ENCODE results near the gene ZNF397.
"Not testable (repeated sequence)": the region's sequence is repeated elsewhere in the genome, so short reads cannot be mapped to it uniquely, and the experiment has no call there.

The ZNF397 gene

DNA sequence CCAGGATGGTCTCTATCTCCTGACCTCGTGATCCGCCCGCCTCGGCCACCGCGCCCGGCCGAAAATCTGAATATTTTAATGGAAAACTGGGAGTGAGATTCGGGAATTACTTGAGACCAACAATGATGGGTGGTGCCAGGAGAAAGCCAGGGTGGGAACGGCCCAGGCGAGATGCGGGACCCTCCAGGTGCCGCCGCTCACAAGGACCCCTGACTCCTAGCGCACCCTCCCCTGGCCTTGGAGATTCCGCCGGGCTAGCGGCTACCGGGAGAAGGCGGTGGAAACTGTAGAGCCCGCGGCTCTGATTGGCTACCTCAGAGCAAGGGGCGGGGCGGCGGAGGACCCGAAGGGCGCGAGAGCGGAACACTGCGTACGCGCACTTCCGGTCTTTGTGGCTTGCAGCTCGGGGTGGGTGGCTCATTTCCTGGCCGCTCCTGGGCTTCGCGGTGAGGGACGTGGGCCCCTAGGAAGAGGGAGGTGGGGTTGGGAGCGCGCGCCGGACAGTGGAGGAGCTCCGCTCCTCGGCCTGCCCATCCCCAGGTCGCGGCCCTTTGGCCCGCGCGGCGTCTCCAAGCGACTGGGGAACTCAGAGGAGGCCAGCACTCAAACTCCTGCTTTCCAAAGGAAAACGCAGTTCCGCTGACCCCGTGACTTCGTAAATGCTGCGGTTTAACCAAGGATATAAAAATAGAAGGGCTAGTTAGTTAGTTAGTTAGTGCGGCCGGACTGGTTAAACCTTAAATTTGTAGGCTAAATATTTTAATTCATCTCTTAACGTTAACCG, at the start of gene ZNF397:
Gene ZNF397, plus strand, starts transcription at position 371 of the 784 bp plus-strand sequence. CDS start 1,437 bp downstream, outside the sequence.
- DNase-seq, result peak; percentile 49

DNA sequence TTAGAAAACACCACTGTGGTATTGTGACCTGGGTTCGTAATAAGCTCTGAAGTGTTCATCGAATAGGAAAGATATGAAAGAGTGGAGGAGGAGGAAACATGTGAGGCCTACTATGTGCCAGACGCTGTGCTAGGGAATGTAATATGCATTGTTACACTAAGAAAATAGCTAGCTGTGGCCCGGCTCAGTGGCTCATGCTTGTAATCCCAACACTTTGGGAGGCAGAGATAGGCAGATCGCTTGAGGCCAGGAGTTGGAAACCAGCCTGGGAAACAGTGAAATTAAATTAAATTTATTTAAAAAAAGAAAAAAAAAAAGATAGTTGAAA, 49.2 kb upstream of the ZNF397 start:
- DNase-seq, result no peak

DNA sequence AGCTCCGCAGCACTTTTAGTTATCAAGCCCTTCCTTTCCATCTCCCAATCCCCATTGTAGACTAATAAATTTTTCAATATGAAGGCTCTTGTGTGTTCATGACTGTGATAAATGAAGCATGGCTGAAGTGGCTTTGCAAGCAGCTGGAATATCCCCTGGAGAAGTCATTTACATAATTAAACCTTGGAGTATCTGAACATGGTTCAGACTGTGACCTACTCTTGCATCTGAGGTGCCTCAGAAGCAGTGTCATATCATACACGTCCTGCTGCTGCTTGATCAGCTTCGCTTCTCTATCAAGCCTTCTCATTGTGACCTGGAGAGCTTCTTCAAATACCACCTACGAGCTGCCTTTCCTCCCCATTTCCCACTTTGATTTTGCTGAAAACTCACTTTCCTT, 48.4 kb upstream of the ZNF397 start:
- DNase-seq, result peak; percentile 89

DNA sequence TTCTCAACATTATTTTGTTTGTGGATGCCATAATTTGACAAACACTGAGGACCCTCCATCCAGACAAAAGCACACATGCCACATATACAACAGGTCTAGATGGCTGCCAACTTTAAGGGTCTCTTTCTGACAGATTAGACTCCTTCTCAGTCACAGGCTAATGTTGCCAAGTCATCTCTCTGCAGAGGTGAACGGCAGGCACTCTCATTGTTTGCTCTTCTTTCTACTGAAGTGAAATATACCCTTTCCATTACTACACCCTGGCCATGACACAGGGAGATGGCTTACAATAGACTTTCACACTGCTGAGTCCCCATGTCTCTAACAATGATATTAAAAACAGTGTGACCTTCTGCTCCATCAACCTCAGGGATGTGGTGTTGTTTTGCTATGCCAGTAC, 47.5 kb upstream of the ZNF397 start:
- DNase-seq, result peak; percentile 58

DNA sequence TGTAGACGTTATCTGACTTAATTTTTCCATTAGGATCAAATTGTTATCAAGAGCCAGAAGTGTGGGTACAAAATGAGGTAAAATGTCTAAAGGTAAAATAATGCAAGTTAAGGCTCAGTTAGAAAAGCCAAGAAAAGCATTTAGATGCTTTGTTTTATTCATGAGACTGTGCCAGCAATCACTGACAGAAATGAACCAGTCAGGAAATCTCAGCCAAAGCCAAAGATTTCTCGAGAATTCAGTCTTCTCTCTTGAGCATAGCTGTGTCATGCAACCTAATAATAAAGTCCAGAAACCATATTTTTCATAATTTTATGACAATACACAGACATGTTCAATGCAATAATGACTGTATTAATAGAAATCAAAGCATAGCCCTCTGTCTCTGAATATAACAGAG, 43.5 kb upstream of the ZNF397 start:
- DNase-seq, result no peak

DNA sequence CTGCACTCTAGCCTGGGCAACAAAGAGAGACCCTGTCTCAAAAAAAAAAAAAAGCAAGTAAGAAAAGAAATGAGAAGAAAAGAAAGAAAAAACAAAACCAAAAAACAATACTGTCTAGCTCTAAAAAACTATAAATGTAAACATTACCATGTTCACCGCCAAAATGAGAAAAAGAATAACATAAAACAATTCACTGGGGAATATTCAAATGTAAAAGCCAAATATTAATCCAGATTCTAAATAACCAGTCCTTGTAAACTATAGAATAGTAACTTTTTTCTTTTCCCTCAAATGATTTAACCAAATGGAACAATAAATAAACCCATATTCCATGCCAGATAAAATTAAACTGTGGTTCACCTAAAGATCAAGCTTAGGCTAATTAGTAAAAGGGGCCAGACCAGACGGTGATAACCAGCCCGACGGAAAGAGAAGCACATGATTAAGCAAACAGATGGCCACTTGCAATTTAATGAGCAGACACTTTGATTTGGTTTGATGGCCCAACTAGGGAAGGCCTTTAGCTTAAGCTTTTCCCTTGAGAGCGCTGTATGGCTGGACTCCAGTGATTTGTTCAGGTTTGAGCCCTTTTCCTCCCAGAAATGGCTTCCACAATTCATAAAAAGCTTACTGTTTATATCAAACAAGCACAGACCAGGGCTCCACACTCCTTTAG, 39.4 kb upstream of the ZNF397 start:
- DNase-seq, result no peak

DNA sequence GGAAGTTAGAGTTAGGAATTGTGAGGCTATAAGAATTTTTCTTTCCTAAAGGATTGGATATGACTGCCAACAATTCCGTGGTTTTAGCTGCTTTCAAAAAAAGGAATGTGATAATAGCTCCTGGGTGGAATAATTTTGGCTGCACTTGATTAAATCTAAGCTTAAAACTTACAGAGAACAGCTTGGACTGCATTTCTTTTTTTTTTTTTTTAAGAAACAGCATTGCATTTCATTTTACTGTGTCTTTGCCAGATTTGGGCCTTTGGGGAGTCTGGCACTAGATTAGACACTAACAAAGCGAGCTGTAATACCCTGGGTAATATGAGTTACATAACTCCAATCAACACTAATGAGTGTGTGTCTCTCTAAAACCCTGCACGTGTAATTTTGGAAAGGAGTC, 37.8 kb upstream of the ZNF397 start:
- DNase-seq, result no peak

DNA sequence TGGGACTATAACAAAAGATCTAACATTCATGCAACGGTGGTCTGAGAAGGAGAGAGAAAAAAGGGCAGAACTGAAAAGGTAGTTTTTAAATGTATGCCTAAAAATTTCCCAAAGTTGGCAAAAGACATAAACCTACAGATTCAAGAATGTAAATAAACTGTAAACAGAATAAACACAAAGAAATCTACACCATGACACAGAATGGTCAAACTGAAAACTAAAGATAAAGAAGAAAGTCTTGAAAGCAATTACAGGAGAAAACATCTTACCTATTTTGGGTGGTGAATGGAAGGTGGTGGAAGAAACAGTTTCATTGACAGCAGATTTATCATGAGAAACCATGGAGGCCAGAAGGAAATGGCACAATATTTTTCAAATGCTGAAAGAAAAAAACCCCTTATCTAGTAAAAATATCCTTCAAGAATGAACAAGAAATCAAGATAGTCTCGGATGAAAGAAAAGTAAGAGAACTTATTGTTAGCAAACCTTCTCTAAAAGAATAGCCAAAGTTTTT, 35.6 kb upstream of the ZNF397 start:
- no peak for DNase-seq

DNA sequence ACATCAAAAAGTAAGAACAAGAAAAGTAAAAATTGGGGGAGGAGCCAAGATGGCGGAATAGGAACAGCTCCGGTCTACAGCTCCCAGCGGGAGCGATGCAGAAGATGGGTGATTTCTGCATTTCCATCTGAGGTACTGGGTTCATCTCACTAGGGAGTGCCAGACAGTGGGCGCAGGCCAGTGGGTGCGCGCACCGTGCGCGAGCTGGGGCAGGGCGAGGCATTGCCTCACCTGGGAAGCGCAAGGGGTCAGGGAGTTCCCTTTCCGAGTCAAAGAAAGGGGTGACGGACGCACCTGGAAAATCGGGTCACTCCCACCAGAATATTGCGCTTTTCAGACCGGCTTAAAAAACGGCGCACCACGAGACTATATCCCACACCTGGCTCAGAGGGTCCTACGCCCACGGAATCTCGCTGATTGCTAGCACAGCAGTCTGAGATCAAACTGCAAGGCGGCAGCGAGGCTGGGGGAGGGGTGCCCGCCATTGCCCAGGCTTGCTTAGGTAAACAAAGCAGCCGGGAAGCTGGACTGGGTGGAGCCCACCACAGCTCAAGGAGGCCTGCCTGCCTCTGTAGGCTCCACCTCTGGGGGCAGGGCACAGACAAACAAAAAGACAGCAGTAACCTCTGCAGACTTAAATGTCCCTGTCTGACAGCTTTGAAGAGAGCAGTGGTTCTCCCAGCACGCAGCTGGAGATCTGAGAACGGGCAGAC, 34.9 kb upstream of the ZNF397 start:
- not testable (repeated sequence) for DNase-seq

DNA sequence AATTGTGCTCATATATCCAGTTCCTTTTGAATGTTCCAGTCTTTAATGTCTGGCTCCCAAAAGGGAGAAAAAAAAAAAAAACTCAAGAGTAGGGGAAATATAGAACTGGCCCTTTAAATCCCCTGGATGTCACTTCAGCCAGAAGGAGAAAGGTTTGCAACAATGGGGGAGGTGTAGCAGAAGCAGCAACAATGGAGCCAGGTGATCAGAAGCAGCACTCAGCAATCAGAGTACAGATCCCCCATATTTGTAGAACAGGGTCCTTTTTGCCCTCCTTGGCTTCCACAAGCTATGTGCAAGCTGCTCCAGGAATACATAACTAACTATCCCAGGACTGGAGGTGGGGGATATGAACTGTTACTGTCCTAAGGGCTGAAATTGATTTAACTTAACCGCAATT, 25.8 kb upstream of the ZNF397 start:
- no peak for DNase-seq

DNA sequence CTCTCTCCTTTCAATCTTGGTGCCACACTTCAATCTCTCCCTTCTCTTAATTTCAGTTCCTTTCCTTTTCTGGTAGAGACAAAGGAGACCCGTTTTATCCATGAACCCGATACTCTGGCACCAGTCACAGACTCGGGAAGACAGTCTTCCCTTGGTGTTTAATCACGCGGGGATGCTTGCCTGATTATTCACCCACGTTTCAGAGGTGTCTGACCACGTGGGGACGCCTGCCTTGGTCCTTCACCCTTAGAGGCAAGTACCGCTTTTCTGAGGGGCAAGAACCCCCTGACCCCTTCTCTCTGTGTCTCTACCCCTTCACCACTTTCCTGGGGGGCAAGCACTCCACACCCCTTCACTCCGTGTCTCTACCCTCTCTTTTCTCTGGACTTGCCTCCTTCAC, 24.2 kb upstream of the ZNF397 start:
- DNase-seq, result not testable (repeated sequence)

DNA sequence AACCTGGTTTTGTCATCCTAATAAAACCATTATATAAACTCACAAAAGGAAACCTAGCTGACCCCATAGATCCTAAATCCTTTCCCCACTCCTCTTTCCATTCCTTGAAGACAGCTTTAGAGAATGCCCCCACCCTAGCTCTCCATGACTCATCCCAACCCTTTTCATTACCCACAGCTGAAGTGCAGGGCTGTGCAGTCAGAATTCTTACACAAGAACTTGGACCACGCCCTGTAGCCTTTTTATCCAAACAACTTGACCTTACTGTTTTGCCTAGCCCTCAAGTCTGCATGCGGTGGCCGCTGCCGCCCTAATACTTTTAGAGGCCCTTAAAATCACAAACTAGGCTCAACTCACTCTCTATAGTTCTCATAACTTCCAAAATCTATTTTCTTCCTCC, 21.5 kb upstream of the ZNF397 start:
- not testable (repeated sequence) for DNase-seq

DNA sequence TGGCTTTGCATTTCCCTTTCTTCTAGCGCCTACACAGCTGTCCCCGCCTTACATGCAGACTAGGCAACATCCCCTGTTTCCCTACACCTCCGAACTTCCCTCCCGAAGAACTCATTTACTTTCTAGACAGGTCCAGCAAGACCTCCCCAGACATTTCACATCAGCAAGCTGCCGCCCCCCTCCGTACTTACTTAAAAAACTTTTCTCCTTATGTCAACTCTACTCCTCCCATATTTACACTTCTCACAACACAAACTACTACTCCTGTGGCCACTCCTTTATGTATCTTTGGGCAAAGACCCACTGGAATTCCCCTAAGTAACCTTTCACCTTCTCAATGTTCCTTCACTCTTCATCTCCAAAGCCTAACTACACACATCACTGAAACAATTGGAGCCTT, 20.4 kb upstream of the ZNF397 start:
- no peak for DNase-seq

DNA sequence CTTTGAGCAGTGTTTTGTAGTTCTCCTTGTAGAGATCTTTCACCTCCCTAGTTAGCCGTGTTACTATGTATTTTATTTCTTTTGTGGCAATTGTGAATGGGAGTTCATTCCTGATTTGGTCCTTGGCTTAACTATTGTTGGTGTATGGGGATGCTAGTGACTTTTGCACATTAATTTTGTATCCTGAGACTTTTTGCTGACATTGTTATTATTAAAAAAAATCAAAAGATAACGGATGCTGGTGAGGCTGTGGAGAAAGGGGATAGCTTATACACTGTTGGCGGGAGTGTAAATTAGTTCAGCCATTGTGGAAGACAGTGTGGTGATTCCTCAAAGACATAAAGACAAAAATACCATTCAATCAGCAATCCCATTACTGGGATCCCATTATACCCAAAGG, 17.0 kb upstream of the ZNF397 start:
- DNase-seq, result no peak

DNA sequence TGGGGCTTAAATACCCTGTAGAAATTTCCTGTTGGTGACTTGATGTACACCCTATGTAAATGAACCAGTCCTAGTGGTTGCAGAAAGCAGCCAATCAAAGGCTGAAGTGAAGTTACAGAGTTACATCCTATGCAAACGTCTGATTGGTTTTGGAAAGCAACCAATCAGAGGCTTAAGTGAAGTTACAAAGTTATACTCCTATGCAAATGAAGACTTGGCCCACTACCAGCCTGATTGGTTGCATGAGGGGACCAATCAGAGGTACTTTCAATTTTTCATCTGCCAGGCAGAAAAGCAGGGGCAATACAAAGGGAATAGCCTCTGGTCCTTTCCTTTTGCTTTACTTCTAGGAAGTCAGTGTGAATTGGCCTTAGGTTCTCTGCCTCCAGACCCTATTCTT, 13.6 kb upstream of the ZNF397 start:
- no peak for DNase-seq

DNA sequence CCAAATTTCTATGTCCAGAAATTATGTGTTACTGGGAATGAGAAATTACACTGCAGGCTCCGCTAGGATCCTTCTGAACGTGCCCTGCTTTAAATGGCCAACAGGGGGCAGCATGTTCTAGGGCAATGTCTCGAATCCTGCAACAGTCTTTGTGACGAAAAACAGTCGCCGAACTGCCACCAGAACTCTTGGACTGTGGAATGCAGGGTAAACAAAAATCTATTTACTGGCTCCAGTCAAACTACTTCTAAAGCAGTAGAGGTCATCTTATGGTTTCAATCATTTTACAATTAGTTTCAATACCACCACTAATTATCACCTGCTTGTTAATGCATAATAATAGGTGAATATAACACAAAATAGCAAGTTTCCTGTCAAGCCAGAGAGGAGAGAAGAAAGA, 9.8 kb upstream of the ZNF397 start:
- DNase-seq, result peak; percentile 41

DNA sequence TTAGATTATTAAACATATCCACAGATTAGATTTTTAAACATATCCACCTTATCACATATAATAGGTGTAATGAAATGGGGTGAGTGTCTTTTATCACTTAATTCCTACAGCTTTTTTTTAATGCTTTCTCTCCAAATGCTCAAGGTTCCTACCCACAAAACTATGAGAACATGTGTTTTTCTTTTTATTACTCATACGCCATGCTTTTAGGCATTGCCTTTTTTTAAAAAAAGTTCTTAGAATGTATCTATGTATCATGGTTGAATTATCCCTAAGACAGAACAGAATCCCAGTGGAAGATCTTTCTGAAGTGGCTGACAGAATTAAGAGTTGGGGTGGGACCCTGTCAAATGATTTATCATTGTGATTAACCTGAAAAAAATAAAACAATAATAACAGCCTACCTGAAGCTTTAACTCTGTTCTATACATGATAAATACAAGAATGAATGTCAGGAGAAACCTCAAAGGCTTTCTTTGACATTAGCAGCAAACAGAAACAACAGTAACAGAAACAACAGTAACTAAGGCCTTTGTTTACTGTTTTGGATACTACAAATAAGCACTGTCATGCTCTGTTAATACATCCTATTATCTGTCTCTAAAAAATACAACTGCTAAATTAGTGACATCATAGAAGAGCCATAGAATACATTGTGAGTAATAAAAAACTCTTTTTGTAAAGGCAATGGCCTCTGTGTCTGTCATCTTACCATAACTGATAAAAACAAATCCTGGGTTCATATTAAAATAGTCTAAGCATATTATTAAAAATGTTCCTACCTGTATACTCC, 4.1 kb upstream of the ZNF397 start:
- DNase-seq, result no peak

DNA sequence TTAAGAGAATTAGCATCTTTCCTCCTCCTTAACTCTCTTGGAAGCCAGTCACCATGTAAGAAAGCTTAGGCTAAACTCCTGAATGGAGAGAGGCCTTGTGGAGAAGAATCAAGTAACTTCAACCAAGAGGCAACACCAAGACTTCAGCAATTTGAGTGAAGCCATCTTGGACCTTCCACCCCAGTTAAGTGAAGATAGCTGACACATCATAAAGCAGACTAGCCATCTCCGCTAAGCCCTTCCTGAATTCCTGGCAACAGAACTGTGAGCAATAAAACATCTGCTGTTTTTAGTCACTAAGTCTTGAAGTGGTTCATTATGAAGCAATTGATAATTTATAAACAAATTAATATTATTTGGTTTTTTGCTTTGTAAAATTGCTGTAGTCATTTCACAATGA, 1.5 kb upstream of the ZNF397 start:
- no peak for DNase-seq

DNA sequence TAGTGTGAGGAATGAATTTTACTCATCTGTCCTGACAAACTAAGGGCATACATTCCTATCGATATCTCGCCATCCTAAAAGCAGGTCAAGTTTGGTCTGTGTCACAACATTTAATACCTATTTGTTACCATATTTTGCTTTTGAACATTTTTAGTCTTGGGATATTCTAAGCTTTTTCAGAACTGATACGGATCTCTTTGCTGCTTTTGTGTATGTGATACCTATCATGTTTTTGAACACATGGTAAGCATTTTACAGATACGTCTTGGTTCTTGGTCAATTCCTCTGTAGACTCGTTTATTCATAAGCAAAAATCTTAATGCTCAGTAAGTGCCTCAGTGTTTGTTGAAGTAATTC, 592 bp downstream of the ZNF397 start:
- DNase-seq, result no peak

DNA sequence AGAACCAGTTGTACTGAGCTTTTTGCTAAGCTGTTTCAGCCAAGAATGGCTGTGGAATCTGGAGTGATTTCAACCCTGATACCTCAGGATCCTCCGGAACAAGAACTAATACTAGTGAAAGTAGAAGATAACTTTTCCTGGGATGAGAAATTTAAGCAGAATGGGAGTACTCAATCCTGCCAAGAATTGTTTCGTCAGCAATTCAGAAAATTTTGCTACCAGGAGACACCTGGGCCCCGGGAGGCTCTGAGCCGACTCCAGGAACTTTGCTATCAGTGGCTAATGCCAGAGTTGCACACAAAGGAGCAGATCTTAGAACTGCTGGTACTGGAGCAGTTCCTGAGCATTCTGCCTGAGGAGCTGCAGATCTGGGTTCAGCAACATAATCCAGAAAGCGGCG, 1.6 kb downstream of the ZNF397 start:
- DNase-seq, result no peak

DNA sequence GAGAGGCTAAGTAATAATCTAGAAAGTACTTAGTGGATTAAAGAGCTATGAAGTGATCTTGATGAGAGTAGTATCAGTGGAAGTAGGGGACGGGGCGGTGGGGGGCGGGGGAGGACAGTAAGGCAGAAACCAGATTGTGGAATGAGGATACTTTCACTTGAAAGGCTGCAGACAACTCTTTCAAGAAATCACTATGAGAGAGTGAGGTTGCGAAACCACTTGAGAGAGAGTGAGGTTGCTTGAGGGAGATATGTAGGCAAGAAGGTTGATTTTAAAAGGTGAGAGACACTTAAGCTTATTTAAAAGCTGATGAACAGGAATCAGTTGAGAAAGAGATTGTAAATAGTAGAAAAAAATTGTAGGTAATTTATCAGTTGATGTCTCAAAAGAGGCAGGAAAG, 3.8 kb downstream of the ZNF397 start:
- no peak for DNase-seq

DNA sequence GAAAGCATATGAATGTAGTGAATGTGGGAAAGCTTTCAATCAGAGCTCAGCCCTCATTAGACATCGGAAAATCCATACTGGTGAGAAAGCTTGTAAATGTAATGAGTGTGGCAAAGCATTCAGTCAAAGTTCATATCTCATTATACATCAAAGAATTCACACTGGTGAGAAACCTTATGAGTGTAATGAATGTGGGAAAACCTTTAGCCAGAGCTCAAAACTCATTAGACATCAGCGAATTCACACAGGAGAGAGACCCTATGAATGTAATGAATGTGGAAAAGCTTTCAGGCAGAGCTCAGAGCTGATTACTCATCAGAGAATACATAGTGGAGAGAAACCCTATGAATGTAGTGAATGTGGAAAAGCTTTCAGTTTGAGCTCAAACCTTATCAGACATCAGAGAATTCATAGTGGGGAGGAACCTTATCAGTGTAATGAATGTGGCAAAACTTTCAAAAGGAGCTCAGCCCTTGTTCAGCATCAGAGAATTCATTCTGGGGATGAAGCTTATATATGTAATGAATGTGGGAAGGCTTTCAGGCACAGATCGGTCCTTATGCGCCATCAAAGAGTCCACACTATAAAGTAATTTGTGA, 5.0 kb downstream of the ZNF397 start:
- no peak for DNase-seq

DNA sequence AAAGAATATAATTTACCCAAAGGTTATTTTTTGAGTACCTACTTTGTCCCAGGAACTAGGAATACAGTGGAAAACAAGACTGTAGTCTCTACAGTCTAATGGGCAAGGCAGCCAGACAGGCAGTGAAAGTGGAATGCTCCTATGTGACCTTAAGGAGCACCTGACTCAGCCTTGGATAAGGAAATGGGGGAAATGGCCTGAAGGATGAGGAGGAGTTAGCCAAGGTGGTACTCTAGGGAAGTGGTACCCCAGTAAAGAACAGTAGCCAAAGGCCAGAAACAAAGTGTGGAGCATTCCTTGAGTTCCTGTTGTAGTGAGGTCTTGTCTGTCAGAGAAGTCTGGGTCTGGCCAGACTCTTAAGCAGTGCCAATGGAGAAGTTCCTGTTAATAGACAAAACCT, 6.0 kb downstream of the ZNF397 start:
- no peak for DNase-seq

All from NCI-H1436 treated with DMSO at 0.1 percent for 48 hours (cell line).